HG03039 (cell line): ENCODE results near the gene IGFBP4.

ENCODE experiments used
- ATAC-seq: cut with Tn5 transposase; IDR thresholded peaks from one replicate; pipeline ENCODE4 v1.9.1; 2021; ENCODE audit warnings: mild to moderate bottlenecking, moderate library complexity; ENCODE audit not compliant: unreplicated experiment

IGFBP4 gene

GRCh38 chr17:40470932-40471828 is 27.9 kb downstream of the IGFBP4 start:
- ATAC-seq, result no peak

GRCh38 chr17:40471846-40472732 is 28.8 kb downstream of the IGFBP4 start:
- ATAC-seq, result no peak

- ATAC-seq, result no peak
Observed at GRCh38 chr17:40472733-40473452, 29.6 kb downstream of the IGFBP4 start.

- no peak for ATAC-seq
Observed at GRCh38 chr17:40473573-40474365, 30.5 kb downstream of the IGFBP4 start.

- no peak for ATAC-seq
Observed at GRCh38 chr17:40474419-40475002, 31.3 kb downstream of the IGFBP4 start.

- no peak for ATAC-seq
Observed at GRCh38 chr17:40475234-40475908, 32.1 kb downstream of the IGFBP4 start.

GRCh38 chr17:40477796-40478195 is 34.5 kb downstream of the IGFBP4 start:
- ATAC-seq, result no peak

GRCh38 chr17:40478486-40478885 is 35.2 kb downstream of the IGFBP4 start:
- no peak for ATAC-seq

GRCh38 chr17:40479754-40480480 is 36.7 kb downstream of the IGFBP4 start:
- no peak for ATAC-seq

GRCh38 chr17:40480501-40481003 is 37.3 kb downstream of the IGFBP4 start:
- no peak for ATAC-seq

- no peak for ATAC-seq
Observed at GRCh38 chr17:40481106-40481505, 37.9 kb downstream of the IGFBP4 start.

- ATAC-seq, result no peak
Observed at GRCh38 chr17:40482722-40483121, 39.5 kb downstream of the IGFBP4 start.

- ATAC-seq, result no peak
Observed at GRCh38 chr17:40483679-40484078, 40.4 kb downstream of the IGFBP4 start.

GRCh38 chr17:40484285-40484972 is 41.2 kb downstream of the IGFBP4 start:
- no peak for ATAC-seq

- ATAC-seq, result no peak
Observed at GRCh38 chr17:40484973-40485530, 41.8 kb downstream of the IGFBP4 start.

- no peak for ATAC-seq
Observed at GRCh38 chr17:40485851-40486521, 42.7 kb downstream of the IGFBP4 start.
